ENCODE measurements around the gene FGF10. TPM values are rescaled to one million over a fixed set of nuclear protein-coding genes. Genes with fewer than 3 reads are reported as not detected.

The FGF10 gene
- total RNA-seq, 1 experiment from 2014 or later, result not detected

DNA sequence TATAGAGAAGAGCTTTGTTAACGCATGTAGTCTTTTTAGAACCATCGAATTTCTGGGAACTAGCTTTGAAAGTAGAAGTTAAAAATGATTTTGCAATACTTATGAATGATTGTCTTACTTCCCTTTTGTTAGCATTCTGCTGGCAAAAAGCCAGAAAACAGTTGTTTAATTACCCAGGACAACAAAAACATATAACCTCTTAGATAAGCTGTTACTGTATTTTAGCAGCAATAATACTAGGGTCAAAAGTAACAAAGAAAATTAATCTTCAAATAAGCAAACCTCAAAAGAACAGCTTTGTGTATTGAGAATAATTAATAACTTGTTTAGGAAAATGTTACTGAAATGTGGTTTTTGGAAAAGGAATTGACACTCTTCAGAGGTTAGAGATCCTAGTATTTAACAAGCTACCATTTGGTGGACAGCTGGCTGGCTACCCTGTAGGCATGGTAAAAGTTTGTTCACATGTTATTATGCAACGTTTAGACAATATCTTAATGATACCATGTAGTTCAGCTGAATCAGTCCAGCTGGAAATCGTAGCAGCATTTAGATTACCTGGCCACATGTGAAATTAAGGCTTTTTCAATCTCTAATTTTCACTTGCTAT lies 3.8 kb downstream of the FGF10 start:
- intact Hi-C loops (cut with micrococcal nuclease; ENCODE audit: unreplicated experiment), result no loop called here
- no TSS peak for BruUV-seq (replicated peaks)
- TF ChIP-seq POLR2AphosphoS5 (IDR thresholded peaks at IDR 0.05; ENCODE audit: low read depth, low read length) (no peak), SIN3A (IDR thresholded peaks at IDR 0.05; ENCODE audit: borderline replicate concordance, insufficient read depth, low read depth, low read length) (no peak), TCF7L2 (IDR thresholded peaks at IDR 0.05; ENCODE audit: low read depth, low read length) (no peak)
- TF ChIP-seq, protein P1, sequence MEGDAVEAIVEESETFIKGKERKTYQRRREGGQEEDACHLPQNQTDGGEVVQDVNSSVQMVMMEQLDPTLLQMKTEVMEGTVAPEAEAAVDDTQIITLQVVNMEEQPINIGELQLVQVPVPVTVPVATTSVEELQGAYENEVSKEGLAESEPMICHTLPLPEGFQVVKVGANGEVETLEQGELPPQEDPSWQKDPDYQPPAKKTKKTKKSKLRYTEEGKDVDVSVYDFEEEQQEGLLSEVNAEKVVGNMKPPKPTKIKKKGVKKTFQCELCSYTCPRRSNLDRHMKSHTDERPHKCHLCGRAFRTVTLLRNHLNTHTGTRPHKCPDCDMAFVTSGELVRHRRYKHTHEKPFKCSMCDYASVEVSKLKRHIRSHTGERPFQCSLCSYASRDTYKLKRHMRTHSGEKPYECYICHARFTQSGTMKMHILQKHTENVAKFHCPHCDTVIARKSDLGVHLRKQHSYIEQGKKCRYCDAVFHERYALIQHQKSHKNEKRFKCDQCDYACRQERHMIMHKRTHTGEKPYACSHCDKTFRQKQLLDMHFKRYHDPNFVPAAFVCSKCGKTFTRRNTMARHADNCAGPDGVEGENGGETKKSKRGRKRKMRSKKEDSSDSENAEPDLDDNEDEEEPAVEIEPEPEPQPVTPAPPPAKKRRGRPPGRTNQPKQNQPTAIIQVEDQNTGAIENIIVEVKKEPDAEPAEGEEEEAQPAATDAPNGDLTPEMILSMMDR (IDR thresholded peaks at IDR 0.05), result no peak
- TF ChIP-seq, protein P2, sequence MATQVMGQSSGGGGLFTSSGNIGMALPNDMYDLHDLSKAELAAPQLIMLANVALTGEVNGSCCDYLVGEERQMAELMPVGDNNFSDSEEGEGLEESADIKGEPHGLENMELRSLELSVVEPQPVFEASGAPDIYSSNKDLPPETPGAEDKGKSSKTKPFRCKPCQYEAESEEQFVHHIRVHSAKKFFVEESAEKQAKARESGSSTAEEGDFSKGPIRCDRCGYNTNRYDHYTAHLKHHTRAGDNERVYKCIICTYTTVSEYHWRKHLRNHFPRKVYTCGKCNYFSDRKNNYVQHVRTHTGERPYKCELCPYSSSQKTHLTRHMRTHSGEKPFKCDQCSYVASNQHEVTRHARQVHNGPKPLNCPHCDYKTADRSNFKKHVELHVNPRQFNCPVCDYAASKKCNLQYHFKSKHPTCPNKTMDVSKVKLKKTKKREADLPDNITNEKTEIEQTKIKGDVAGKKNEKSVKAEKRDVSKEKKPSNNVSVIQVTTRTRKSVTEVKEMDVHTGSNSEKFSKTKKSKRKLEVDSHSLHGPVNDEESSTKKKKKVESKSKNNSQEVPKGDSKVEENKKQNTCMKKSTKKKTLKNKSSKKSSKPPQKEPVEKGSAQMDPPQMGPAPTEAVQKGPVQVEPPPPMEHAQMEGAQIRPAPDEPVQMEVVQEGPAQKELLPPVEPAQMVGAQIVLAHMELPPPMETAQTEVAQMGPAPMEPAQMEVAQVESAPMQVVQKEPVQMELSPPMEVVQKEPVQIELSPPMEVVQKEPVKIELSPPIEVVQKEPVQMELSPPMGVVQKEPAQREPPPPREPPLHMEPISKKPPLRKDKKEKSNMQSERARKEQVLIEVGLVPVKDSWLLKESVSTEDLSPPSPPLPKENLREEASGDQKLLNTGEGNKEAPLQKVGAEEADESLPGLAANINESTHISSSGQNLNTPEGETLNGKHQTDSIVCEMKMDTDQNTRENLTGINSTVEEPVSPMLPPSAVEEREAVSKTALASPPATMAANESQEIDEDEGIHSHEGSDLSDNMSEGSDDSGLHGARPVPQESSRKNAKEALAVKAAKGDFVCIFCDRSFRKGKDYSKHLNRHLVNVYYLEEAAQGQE (IDR thresholded peaks at IDR 0.05; ENCODE audit: insufficient read depth in 1 of 2, low read depth in 2 of 2, low read length in 1 of 2), result no peak
- in situ Hi-C loops (cut with HindIII; ENCODE audit: low pct_unique_long_range_greater_than_20kb, low sequenced_read_pairs), result no loop called here
- ATAC-seq (no peak), DNase-seq (ENCODE audit: low read depth, low spot score) (no peak)
- H3K36me3 ChIP-seq (ENCODE audit: control insufficient read depth, insufficient read depth, low read length), result no peaks in the 10 kb centered on the region
- peaks cover 10% of the 10 kb centered on the region for H3K4me1 ChIP-seq (ENCODE audit: control insufficient read depth, insufficient read depth, low read length)
- H3K27me3 ChIP-seq (ENCODE audit: control insufficient read depth, insufficient read depth, low read length), result peaks cover 16% of the 10 kb centered on the region
- H3K4me3 ChIP-seq (ENCODE audit: low read depth in 2 of 2, low read length in 2 of 2), result no peak overlapping the region
- CTCF ChIA-PET, result interaction anchor here (0.6 kb wide), 1 partner anchor 9 kb away, joined by 3 read pairs; no protein-coding TSS in a partner anchor
- H3K27ac ChIP-seq (ENCODE audit: low read length), result no peak overlapping the region
- POLR2A ChIA-PET, result no interaction called here
- no peaks in the 10 kb centered on the region for H3K9me3 ChIP-seq (ENCODE audit: control insufficient read depth, insufficient read depth, low read depth, low read length)

DNA sequence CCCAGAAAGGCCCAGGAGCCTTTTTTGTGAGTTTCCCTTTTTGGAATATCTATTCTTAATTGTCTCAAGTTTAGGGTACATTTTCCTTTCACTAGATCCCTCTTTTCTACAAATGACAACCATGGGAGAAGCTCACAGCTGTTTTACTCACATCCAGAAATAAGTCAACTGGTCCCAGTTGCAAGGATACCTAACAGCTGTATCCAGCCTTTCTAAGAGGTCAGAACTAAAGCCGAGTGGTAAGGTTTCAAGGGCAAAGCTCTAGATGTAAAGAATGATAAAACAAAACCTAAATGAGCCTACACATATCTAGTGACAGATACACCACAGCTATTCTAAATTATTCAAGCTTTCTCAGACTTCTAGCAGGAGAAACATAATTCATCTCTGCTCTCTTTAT lies 4.4 kb downstream of the FGF10 start:
- no TSS peak for BruUV-seq (replicated peaks)
- CTCF ChIA-PET, result interaction anchor here (0.6 kb wide), 1 partner anchor 8 kb away, joined by 3 read pairs; no protein-coding TSS in a partner anchor
- DNase-seq (ENCODE audit: low read depth, low spot score), result no peak

More for the DNA sequence above, 4.4 kb downstream of the FGF10 start:
- POLR2A ChIA-PET, result no interaction called here
- Histone ChIP-seq H3K36me3 (ENCODE audit: control insufficient read depth, insufficient read depth, low read length) (no peaks in the 10 kb centered on the region), H3K4me1 (ENCODE audit: control insufficient read depth, insufficient read depth, low read length) (peaks cover 7% of the 10 kb centered on the region), H3K27me3 (ENCODE audit: control insufficient read depth, insufficient read depth, low read length) (peaks cover 12% of the 10 kb centered on the region), H3K9me3 (ENCODE audit: control insufficient read depth, insufficient read depth, low read depth, low read length) (no peaks in the 10 kb centered on the region), H3K27ac (ENCODE audit: low read length) (no peak overlapping the region), H3K4me3 (ENCODE audit: low read depth in 2 of 2, low read length in 2 of 2) (no peak overlapping the region)
- TF ChIP-seq TCF7L2 (IDR thresholded peaks at IDR 0.05; ENCODE audit: low read depth, low read length) (no peak), POLR2AphosphoS5 (IDR thresholded peaks at IDR 0.05; ENCODE audit: low read depth, low read length) (no peak), SIN3A (IDR thresholded peaks at IDR 0.05; ENCODE audit: borderline replicate concordance, insufficient read depth, low read depth, low read length) (no peak)
- TF ChIP-seq, protein P1 (IDR thresholded peaks at IDR 0.05), result no peak
- TF ChIP-seq, protein P2 (IDR thresholded peaks at IDR 0.05; ENCODE audit: insufficient read depth in 1 of 2, low read depth in 2 of 2, low read length in 1 of 2), result no peak
- in situ Hi-C loops (cut with HindIII; ENCODE audit: low pct_unique_long_range_greater_than_20kb, low sequenced_read_pairs) (no loop called here), intact Hi-C loops (cut with micrococcal nuclease; ENCODE audit: unreplicated experiment) (no loop called here)
- ATAC-seq, result no peak

Measured in Panc1 (cell line).